ENCODE results near the gene CNTN4.

DNA sequence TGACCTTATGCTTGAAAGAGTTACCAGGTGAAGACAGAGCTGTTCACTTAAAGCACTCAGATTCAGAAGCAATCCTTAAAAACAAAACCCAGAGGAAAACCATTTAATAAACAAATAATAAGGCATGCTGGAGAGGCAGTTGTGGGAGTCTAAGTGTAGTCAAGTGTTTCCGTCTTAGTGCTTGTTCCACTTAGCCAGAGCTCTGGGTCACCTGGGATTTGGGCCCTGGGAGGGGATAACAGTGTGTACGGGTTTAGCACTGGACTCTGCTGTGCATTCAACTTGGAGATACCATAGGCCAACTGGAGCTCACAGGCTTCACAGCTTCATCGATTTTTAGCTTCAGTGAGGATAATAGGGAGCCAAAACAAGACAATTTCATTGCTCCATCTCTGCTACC, 444.6 kb downstream of the CNTN4 start:
- TF ChIP-seq, protein P1, sequence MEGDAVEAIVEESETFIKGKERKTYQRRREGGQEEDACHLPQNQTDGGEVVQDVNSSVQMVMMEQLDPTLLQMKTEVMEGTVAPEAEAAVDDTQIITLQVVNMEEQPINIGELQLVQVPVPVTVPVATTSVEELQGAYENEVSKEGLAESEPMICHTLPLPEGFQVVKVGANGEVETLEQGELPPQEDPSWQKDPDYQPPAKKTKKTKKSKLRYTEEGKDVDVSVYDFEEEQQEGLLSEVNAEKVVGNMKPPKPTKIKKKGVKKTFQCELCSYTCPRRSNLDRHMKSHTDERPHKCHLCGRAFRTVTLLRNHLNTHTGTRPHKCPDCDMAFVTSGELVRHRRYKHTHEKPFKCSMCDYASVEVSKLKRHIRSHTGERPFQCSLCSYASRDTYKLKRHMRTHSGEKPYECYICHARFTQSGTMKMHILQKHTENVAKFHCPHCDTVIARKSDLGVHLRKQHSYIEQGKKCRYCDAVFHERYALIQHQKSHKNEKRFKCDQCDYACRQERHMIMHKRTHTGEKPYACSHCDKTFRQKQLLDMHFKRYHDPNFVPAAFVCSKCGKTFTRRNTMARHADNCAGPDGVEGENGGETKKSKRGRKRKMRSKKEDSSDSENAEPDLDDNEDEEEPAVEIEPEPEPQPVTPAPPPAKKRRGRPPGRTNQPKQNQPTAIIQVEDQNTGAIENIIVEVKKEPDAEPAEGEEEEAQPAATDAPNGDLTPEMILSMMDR (IDR thresholded peaks at IDR 0.05), result no peak
- no peak for TF ChIP-seq POLR2AphosphoS5 (IDR thresholded peaks at IDR 0.05; ENCODE audit: insufficient read depth in 1 of 2, low read depth in 1 of 2)
- no peak for TF ChIP-seq POLR2A (IDR thresholded peaks at IDR 0.05)

All from vagina (tissue), 2 donors.